ENCODE results near the gene ADD3.
A peak's percentile ranks its signal among the peaks of the same experiment; 100 is the strongest.

The ADD3 gene

GRCh38 chr10:110005719-110006118 lies 2.1 kb upstream of the ADD3 start:
- no peak for DNase-seq

- no peak for DNase-seq
These were observed 1.2 kb upstream of the ADD3 start for GRCh38 chr10:110006358-110007160.

GRCh38 chr10:110007161-110007700 lies 553 bp upstream of the ADD3 start:
- DNase-seq = no peak

- no peak for DNase-seq
These were observed 945 bp downstream of the ADD3 start for GRCh38 chr10:110008518-110009339.

GRCh38 chr10:110009736-110010475 lies 2.1 kb downstream of the ADD3 start:
- DNase-seq = no peak

GRCh38 chr10:110010486-110011378 lies 2.9 kb downstream of the ADD3 start:
- DNase-seq = no peak

- DNase-seq = no peak
These were observed 3.9 kb downstream of the ADD3 start for GRCh38 chr10:110011681-110012080.

- DNase-seq = no peak
These were observed 6.0 kb downstream of the ADD3 start for GRCh38 chr10:110013630-110014293.

GRCh38 chr10:110016039-110016438 lies 8.3 kb downstream of the ADD3 start:
- DNase-seq = peak; percentile 37

GRCh38 chr10:110017052-110017451 lies 9.3 kb downstream of the ADD3 start:
- no peak for DNase-seq

- no peak for DNase-seq
These were observed 10.1 kb downstream of the ADD3 start for GRCh38 chr10:110017907-110018306.

GRCh38 chr10:110020265-110020664 lies 12.5 kb downstream of the ADD3 start:
- no peak for DNase-seq

- DNase-seq = no peak
These were observed 15.1 kb downstream of the ADD3 start for GRCh38 chr10:110022716-110023504.

- no peak for DNase-seq
These were observed 16.1 kb downstream of the ADD3 start for GRCh38 chr10:110023785-110024465.

- DNase-seq = no peak
These were observed 21.7 kb downstream of the ADD3 start for GRCh38 chr10:110029450-110029849.

GRCh38 chr10:110032801-110033700 lies 25.3 kb downstream of the ADD3 start:
- no peak for DNase-seq

GRCh38 chr10:110033701-110034235 lies 26.0 kb downstream of the ADD3 start:
- DNase-seq = no peak

- DNase-seq = no peak
These were observed 26.8 kb downstream of the ADD3 start for GRCh38 chr10:110034596-110034995.
